HG03571 (cell line): Measurements from ENCODE around the gene ZNF512B.
A peak's percentile ranks its signal among the peaks of the same experiment; 100 is the strongest.
"Not testable (repeated sequence)": the region's sequence is repeated elsewhere in the genome, so short reads cannot be mapped to it uniquely, and the experiment has no call there.

Experiments used
- ATAC-seq: cut with Tn5 transposase; IDR thresholded peaks from one replicate; pipeline ENCODE4 v1.9.1; 2021; ENCODE audit not compliant: unreplicated experiment

ZNF512B gene, protein sequence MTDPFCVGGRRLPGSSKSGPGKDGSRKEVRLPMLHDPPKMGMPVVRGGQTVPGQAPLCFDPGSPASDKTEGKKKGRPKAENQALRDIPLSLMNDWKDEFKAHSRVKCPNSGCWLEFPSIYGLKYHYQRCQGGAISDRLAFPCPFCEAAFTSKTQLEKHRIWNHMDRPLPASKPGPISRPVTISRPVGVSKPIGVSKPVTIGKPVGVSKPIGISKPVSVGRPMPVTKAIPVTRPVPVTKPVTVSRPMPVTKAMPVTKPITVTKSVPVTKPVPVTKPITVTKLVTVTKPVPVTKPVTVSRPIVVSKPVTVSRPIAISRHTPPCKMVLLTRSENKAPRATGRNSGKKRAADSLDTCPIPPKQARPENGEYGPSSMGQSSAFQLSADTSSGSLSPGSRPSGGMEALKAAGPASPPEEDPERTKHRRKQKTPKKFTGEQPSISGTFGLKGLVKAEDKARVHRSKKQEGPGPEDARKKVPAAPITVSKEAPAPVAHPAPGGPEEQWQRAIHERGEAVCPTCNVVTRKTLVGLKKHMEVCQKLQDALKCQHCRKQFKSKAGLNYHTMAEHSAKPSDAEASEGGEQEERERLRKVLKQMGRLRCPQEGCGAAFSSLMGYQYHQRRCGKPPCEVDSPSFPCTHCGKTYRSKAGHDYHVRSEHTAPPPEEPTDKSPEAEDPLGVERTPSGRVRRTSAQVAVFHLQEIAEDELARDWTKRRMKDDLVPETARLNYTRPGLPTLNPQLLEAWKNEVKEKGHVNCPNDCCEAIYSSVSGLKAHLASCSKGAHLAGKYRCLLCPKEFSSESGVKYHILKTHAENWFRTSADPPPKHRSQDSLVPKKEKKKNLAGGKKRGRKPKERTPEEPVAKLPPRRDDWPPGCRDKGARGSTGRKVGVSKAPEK

DNA sequence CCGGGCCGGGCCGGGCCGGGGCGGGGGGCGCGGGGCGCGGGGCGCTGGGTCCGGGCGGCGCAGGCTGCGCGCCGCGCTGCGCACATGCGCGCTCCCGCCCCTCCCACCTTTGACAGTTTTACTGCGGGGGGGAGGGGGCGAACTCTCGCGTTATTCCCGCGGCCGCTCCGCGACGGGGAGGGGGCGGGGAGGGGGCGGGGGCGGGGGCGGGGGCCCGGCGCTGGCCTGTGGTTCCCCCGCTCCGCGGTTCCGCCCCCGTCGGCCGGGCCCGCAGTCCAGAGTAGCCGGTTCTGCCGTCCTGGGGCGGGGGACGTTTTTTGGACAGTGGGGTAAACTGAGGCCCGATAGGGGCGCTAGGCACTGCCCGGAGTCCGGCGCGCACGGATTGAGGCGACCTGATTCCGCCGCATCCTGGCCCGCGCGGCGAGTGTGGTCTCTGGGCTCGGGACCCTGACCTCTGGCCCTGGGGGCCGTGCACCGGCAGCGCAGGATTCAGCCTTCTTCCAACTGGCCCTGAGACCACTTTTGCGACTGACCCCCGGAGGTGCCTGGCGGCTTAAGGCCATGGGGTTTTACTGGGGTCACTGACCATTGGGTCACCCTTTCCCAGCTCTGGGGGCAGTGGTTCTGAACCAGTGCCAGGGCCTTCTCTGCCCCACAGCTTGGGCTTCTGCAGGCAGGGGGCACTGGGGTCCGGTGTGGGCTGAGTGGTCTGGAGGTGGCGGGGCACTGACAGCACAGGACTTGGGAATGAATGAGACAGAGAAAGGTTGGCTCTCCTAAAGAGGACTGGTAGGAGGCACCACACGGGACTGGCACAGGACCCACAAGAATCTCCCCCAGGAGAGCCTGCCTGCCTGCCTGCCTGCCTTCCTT is at the start of gene ZNF512B:
TSS of gene ZNF512B (minus strand) at position 93 of the 876 bp plus-strand sequence. CDS start 1,980 bp downstream, outside the sequence.
- no peak for ATAC-seq

GRCh38 chr20:64015635-64016034 is 45.9 kb upstream of the ZNF512B start:
- no peak for ATAC-seq

GRCh38 chr20:64012385-64013154 is 42.8 kb upstream of the ZNF512B start:
- ATAC-seq, result not testable (repeated sequence)

DNA sequence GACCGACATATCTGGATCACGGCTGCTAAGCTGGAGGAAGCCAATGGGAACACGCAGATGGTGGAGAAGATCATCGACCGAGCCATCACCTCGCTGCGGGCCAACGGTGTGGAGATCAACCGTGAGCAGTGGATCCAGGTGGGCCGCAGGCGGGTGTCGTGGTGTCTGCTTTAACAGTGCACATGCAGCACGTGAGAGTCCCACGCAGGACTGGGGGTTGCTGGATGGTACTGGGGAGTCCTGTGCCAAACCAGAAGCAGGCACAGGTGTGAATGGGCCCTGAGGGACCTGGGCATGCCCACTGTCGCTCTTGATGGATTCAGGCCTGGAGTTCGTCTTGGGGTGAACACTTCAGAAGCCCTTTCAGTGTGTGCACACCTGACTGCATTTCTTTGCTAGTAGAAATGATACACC is 41.6 kb upstream of the ZNF512B start:
- no peak for ATAC-seq

GRCh38 chr20:64010711-64011237 is 41.0 kb upstream of the ZNF512B start:
- ATAC-seq, result no peak

DNA sequence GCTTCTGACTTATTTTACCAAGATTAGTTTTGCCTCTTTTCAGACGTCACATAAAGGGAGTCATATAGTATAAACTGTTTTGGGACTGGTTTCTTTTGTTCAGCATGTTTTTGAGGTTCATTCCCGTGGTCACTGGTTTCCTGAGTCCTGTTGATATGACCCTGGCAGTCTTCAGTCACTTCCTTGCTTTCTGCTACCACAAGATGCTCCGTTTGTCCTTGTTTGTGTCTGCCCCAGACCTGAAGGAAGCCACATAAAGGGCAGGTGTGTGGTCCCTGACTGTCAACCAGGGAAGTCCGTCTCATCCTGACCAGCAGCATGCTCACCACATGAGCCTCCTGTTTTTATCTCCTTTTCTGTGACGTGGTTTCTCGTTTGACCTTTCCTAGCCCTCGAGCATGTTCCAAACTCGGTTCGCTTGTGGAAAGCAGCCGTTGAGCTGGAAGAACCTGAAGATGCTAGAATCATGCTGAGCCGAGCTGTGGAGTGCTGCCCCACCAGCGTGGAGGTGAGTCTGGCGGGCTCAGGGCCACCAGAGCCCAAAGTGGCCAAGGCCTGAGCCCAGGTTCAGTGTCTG is 40.2 kb upstream of the ZNF512B start:
- ATAC-seq, result no peak

DNA sequence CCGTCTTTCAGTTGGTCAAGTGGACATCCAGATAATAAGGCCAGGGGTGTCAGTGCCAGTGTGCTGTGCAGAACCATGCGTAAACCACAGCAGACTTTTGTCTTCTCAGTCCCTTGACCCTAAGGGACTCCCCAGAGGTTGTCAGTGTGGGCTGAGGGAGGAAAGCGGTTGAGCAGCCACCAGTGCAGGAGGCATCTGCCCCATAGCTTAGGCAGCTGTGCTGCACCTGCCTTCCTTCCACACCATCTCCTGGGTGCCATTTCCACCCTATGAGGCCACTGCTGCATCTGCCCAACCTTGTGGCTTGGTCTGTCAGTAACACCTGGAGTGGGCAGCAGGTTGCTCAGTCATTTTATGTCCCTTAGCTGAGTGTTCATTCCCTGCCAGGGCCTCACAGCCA is 37.2 kb upstream of the ZNF512B start:
- no peak for ATAC-seq

- ATAC-seq, result no peak
These were observed 36.8 kb upstream of the ZNF512B start for GRCh38 chr20:64006490-64006889.

GRCh38 chr20:64005394-64005793 is 35.7 kb upstream of the ZNF512B start:
- ATAC-seq, result no peak

- ATAC-seq, result no peak
These were observed 34.4 kb upstream of the ZNF512B start for GRCh38 chr20:64003960-64004725.

DNA sequence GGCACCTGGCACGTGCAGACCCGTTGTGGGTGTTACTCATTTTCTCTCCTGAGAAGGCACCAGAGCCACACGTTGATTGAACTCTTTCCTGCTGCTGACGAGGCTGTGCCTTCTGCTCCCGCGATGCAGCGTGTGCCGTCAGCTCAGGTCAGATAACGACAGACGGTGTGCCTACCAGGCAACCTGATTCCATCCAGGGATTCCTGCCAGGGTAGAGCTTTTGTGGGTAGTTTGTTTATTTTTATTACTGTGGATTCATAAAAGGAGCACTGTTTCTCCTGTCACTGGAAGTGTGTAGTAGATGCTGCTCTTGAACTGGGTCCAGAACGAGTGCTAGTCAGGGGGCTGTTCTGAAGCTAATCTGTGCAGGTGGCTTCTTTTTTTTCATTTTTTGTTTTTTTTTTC is 31.9 kb upstream of the ZNF512B start:
- no peak for ATAC-seq

GRCh38 chr20:64000906-64001305 is 31.2 kb upstream of the ZNF512B start:
- ATAC-seq, result no peak

DNA sequence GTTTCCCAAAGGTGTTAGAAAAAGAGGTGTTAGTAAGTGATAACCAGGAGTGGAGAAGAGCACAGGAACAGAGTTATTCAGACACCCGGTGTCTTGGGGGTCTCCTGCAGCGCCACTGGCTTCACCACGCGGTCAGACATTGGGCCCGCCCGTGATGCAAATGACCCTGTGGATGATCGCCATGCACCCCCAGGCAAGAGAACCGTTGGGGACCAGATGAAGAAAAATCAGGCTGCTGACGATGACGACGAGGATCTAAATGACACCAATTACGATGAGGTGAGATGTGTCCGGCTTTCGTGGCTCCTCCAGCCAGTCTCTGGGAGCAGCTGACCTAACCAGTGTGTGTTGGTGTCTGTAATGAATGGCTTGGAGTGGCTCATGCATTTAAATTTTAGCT is 13.2 kb upstream of the ZNF512B start:
- ATAC-seq, result no peak

- ATAC-seq, result peak; percentile 41
These were observed 11.3 kb upstream of the ZNF512B start, which contains the start of gene PRPF6 for GRCh38 chr20:63980806-63981728. PRPF6 (plus strand) TSS chr20:63981132; CDS start chr20:63981246, 114 bp downstream.

GRCh38 chr20:63980317-63980805 is 10.6 kb upstream of the ZNF512B start:
- ATAC-seq, result no peak

DNA sequence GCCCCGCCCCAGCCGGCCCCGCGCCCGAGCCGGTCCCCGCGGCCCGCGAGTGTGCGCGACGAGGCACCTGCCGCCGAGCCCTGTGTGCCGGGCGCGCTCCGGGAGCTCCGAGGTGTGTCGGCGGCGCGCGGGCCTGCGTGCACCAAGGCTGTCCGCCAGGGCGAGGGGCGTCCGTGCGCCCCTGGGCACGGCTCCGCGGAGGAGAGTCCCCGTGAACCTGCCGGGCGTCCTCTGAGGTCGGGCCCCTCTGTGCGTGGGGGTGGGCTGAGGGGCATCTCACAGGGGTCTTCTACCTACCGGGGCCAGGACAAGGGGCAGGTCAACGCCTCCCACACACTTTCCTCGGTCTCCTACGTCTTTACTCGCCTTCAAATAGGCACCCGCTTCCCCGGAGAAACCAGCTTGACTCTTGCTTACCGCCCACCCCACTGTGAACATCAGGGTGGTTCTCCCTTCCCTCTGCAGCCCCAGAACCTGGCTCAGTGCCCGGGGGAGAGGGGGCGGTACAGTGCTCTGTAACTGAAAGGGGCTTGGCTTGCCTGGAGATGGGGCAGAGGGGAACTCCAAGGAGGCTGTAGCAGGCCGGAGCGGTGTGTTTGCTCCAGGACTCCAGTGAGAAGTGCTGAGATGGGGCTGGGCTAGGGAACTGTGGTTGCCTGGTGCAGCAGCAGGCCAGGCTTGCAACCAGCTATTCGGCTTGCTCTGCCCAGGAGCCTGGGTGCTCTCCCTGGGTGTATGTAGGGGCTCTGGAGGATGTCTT is 10.0 kb upstream of the ZNF512B start, which contains the start of gene SAMD10:
TSS of gene SAMD10 (minus strand) at position 86 of the 760 bp plus-strand sequence. CDS start 175 bp downstream, outside the sequence.
- peak; percentile 24 for ATAC-seq

- ATAC-seq, result no peak
These were observed 9.5 kb upstream of the ZNF512B start for GRCh38 chr20:63979229-63979556.
